OCI-LY3 (cell line): ENCODE data around the gene DDX25.

ENCODE experiments used
- H2AFZ ChIP-seq: fragments of 200-600, 300-600 bp; shearing (Covaris generic); 2 replicates; pipeline ENCODE4 v1.6.0; 2014; ENCODE audit warnings: antibody characterized with exemption, low read depth, low read length
- H3K27ac ChIP-seq: fragments of 200-600, 300-600 bp; sonication (generic); 2 replicates; pipeline ENCODE4 v1.5.1; 2014; ENCODE audit warnings: mild to moderate bottlenecking, low read length, moderate library complexity, mixed read lengths
- H3K27me3 ChIP-seq: fragments of 200-600, 300-600 bp; sonication (generic); 2 replicates; pipeline ENCODE4 v1.6.1; 2014; ENCODE audit warnings: low read depth, low read length, mixed read lengths
- H3K36me3 ChIP-seq: fragments of 200-600, 300-600 bp; sonication (generic); replicated peaks from 2 replicates; pipeline ENCODE3; 2014; ENCODE audit warnings: low read depth, low read length, mixed read lengths
- H3K4me1 ChIP-seq: fragments of 300-600, 200-600 bp; sonication (generic); 2 replicates; pipeline ENCODE4 v1.6.1; 2014; ENCODE audit warnings: low read length, mixed read lengths
- H3K4me2 ChIP-seq: fragments of 200-600, 300-600 bp; sonication (generic); 2 replicates; pipeline ENCODE4 v1.6.1; 2014; ENCODE audit warnings: low read length, mixed read lengths
- H3K4me3 ChIP-seq: fragments of 300-600, 200-600 bp; sonication (generic); 2 replicates; pipeline ENCODE4 v1.5.1; 2014; ENCODE audit warnings: antibody characterized with exemption, mild to moderate bottlenecking, low read length, moderate library complexity
- H3K79me2 ChIP-seq: fragments of 300-600, 200-600 bp; shearing (Covaris generic); 2 replicates; pipeline ENCODE4 v1.6.1; 2014; ENCODE audit warnings: mild to moderate bottlenecking, low read length, mixed read lengths
- H3K9ac ChIP-seq: fragments of 300-600, 200-600 bp; shearing (Covaris generic); 2 replicates; pipeline ENCODE4 v1.6.0; 2014; ENCODE audit warnings: mild to moderate bottlenecking, low read length, moderate library complexity
- H3K9me3 ChIP-seq: fragments of 200-600, 300-600 bp; shearing (Covaris generic); 2 replicates; pipeline ENCODE4 v1.6.1; 2014; ENCODE audit warnings: low read length, mixed read lengths; ENCODE audit not compliant: insufficient read depth
- H4K20me1 ChIP-seq: fragments of 200-600, 300-600 bp; sonication (generic); 2 replicates; pipeline ENCODE4 v1.6.1; 2016; ENCODE audit warnings: low read length, mixed read lengths; ENCODE audit not compliant: insufficient read depth
- EZH2phosphoT487 ChIP-seq: fragments of 200-600 bp; shearing (Covaris generic); IDR thresholded peaks from 2 replicates; pipeline ENCODE4 v1.6.1; 2018; ENCODE audit warnings: antibody characterized with exemption, mixed run types, low read depth
- TF ChIP-seq, protein P1 (sequence below): fragments of 200-600, 300-600 bp; sonication (generic); IDR thresholded peaks from 2 replicates; pipeline ENCODE4 v1.5.1; 2014; ENCODE audit warnings: antibody characterized with exemption, low read length, low read depth

The DDX25 gene

DNA sequence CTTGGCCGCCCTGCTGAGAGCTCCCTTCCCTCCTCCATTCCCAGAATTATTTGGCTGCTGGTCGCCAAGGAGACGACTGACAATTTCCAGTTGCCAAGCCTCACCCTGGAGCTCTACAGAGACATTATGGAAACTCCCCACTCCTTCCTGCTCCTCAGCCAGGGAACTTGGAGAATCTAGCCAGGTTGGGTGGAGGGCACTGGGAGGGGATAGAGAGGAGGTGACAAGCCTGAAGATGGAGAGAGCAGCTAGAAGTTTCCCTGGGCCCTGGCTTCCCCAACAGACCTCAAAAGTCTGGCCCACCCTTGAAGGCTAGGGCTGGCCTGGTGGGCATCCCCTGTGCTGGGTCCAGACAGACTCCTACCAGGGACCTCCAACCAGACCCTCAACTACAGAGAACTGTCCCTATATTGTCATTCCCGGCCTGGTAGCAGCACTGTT, 34.8 kb downstream of the DDX25 start:
- H3K27me3 ChIP-seq, result no peaks in the 10 kb centered on the region
- no peak overlapping the region for H3K4me2 ChIP-seq
- TF ChIP-seq, protein P1, sequence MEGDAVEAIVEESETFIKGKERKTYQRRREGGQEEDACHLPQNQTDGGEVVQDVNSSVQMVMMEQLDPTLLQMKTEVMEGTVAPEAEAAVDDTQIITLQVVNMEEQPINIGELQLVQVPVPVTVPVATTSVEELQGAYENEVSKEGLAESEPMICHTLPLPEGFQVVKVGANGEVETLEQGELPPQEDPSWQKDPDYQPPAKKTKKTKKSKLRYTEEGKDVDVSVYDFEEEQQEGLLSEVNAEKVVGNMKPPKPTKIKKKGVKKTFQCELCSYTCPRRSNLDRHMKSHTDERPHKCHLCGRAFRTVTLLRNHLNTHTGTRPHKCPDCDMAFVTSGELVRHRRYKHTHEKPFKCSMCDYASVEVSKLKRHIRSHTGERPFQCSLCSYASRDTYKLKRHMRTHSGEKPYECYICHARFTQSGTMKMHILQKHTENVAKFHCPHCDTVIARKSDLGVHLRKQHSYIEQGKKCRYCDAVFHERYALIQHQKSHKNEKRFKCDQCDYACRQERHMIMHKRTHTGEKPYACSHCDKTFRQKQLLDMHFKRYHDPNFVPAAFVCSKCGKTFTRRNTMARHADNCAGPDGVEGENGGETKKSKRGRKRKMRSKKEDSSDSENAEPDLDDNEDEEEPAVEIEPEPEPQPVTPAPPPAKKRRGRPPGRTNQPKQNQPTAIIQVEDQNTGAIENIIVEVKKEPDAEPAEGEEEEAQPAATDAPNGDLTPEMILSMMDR, result no peak
- TF ChIP-seq EZH2phosphoT487, result no peak
- no peak overlapping the region for H3K9ac ChIP-seq
- H4K20me1 ChIP-seq, result no peaks in the 10 kb centered on the region
- no peaks in the 10 kb centered on the region for H3K79me2 ChIP-seq
- no peak overlapping the region for H3K4me3 ChIP-seq
- no peaks in the 10 kb centered on the region for H3K36me3 ChIP-seq
- H3K4me1 ChIP-seq, result no peaks in the 10 kb centered on the region
- no peak overlapping the region for H2AFZ ChIP-seq
- no peaks in the 10 kb centered on the region for H3K9me3 ChIP-seq
- H3K27ac ChIP-seq, result no peak overlapping the region

- no peaks in the 10 kb centered on the region for H3K4me1 ChIP-seq
- H3K9me3 ChIP-seq, result no peaks in the 10 kb centered on the region
- no peak overlapping the region for H3K4me3 ChIP-seq
- H3K27ac ChIP-seq, result no peak overlapping the region
- H3K4me2 ChIP-seq, result no peak overlapping the region
- H3K9ac ChIP-seq, result no peak overlapping the region
- no peaks in the 10 kb centered on the region for H3K79me2 ChIP-seq
- no peaks in the 10 kb centered on the region for H3K27me3 ChIP-seq
- H4K20me1 ChIP-seq, result no peaks in the 10 kb centered on the region
- TF ChIP-seq EZH2phosphoT487, result no peak
- TF ChIP-seq, protein P1, result no peak
- H3K36me3 ChIP-seq, result no peaks in the 10 kb centered on the region
- H2AFZ ChIP-seq, result no peak overlapping the region
Observed at GRCh38 chr11:125940145-125940544, 35.8 kb downstream of the DDX25 start.

GRCh38 chr11:125941267-125941618, 36.9 kb downstream of the DDX25 start:
- no peak overlapping the region for H3K4me3 ChIP-seq

DNA sequence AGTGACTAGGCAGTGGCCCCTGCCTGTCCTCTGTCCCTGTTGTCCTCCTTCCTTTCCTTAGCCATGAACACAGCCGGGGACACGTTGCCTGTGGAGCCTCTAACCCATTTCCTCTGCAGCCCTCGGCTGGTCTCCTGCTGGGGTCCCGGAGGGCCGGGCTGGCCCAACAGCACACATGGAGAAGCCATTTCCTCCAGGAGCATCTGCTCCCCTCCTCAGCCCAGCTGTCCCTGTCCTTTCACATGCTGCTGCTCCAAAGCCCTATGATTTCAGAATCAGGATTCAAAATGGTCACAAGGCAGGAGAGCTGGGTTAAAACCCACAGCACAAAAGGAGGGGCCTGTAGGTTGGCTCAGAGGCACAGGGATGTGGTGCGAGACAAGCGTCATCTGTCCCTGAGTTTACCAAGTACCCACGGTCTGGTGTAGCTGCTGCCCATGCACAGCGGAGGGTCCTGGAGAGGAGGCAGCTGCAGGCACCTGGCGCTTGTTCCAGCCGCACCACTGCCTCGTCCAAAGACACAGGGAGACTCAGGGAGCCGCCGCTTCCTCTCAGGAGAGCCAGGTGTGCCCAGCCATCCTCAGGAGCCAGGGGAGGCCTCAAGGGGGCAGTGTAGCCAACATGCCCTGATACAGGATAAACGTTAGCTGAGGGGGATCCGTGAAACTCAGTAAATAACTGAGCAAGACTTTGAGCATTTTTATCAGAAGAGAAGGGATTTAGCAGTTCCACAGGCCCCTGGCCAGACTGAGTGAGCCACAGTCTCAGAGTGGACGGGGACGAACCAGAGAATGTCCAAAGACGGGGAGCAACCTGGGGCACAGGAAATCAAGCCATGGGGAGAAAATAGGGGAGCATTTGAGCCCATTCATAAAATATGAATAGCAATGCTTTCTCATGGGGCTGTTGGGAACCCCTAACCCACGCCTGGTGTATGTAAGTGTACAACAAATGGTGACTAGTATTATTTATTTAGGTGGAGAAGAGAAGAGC, 37.6 kb downstream of the DDX25 start:
- H3K9ac ChIP-seq, result no peak overlapping the region
- peak overlapping the region; percentile 44 for H3K4me2 ChIP-seq

More at GRCh38 chr11:125941267-125941618, 36.9 kb downstream of the DDX25 start:
- Histone ChIP-seq H3K79me2 (no peaks in the 10 kb centered on the region), H3K27me3 (no peaks in the 10 kb centered on the region), H3K36me3 (no peaks in the 10 kb centered on the region), H3K4me1 (no peaks in the 10 kb centered on the region), H3K27ac (no peak overlapping the region), H3K4me2 (no peak overlapping the region), H3K9me3 (no peaks in the 10 kb centered on the region), H4K20me1 (no peaks in the 10 kb centered on the region), H3K9ac (no peak overlapping the region), H2AFZ (0 out of 2 replicates have a peak overlapping the region, but pooled peaks have one; percentile 39)
- TF ChIP-seq, protein P1, result no peak
- TF ChIP-seq EZH2phosphoT487, result no peak

More for the DNA sequence above, 37.6 kb downstream of the DDX25 start:
- no peaks in the 10 kb centered on the region for H3K27me3 ChIP-seq
- peak overlapping the region; percentile 39; the same call in 1 of the 2 replicates for H2AFZ ChIP-seq
- no peaks in the 10 kb centered on the region for H3K9me3 ChIP-seq
- H3K36me3 ChIP-seq, result no peaks in the 10 kb centered on the region
- no peaks in the 10 kb centered on the region for H3K79me2 ChIP-seq
- H4K20me1 ChIP-seq, result no peaks in the 10 kb centered on the region
- TF ChIP-seq, protein P1, result peak; percentile 80
- no peak for TF ChIP-seq EZH2phosphoT487
- no peaks in the 10 kb centered on the region for H3K4me1 ChIP-seq
- peak overlapping the region; percentile 22 for H3K4me3 ChIP-seq
- H3K27ac ChIP-seq, result no peak overlapping the region
